ENCODE measurements around the gene CAV2. TPM values are rescaled to one million over a fixed set of nuclear protein-coding genes. Genes with fewer than 3 reads are reported as not detected.

Gene CAV2
- total RNA-seq, 1 donor from 2014 or later, result 131 TPM

GRCh38 chr7:116524221-116524608 lies 24.7 kb downstream of the CAV2 start:
- no peak for DNase-seq (ENCODE audit: low read depth)

GRCh38 chr7:116524609-116525297 lies 25.2 kb downstream of the CAV2 start, which contains the start of gene CAV1:
TSS of gene CAV1 (plus strand) at chr7:116525036. CDS start at chr7:116525063, 27 bp downstream.
- DNase-seq (ENCODE audit: low read depth), result peak; percentile 98

- DNase-seq (ENCODE audit: low read depth), result peak; percentile 54
Measured at GRCh38 chr7:116525298-116525912, 25.9 kb downstream of the CAV2 start.

GRCh38 chr7:116525913-116526861 lies 26.6 kb downstream of the CAV2 start:
- peak; percentile 93 for DNase-seq (ENCODE audit: low read depth)

- peak; percentile 51 for DNase-seq (ENCODE audit: low read depth)
Measured at GRCh38 chr7:116526897-116527296, 27.4 kb downstream of the CAV2 start.

- no peak for DNase-seq (ENCODE audit: low read depth)
Measured at GRCh38 chr7:116527521-116527920, 28.0 kb downstream of the CAV2 start.

- peak; percentile 98 for DNase-seq (ENCODE audit: low read depth)
Measured at GRCh38 chr7:116528008-116528789, 28.7 kb downstream of the CAV2 start.

- DNase-seq (ENCODE audit: low read depth), result no peak
Measured at GRCh38 chr7:116529250-116529649, 29.7 kb downstream of the CAV2 start.

GRCh38 chr7:116530107-116530820 lies 30.7 kb downstream of the CAV2 start:
- DNase-seq (ENCODE audit: low read depth), result no peak

GRCh38 chr7:116532102-116532688 lies 32.7 kb downstream of the CAV2 start:
- DNase-seq (ENCODE audit: low read depth), result no peak

- DNase-seq (ENCODE audit: low read depth), result no peak
Measured at GRCh38 chr7:116534790-116535189, 35.3 kb downstream of the CAV2 start.

GRCh38 chr7:116535416-116535815 lies 35.9 kb downstream of the CAV2 start:
- no peak for DNase-seq (ENCODE audit: low read depth)

- no peak for DNase-seq (ENCODE audit: low read depth)
Measured at GRCh38 chr7:116538138-116538537, 38.6 kb downstream of the CAV2 start.

GRCh38 chr7:116539879-116540278 lies 40.3 kb downstream of the CAV2 start:
- no peak for DNase-seq (ENCODE audit: low read depth)

GRCh38 chr7:116540743-116541142 lies 41.2 kb downstream of the CAV2 start:
- no peak for DNase-seq (ENCODE audit: low read depth)

- no peak for DNase-seq (ENCODE audit: low read depth)
Measured at GRCh38 chr7:116541951-116542350, 42.4 kb downstream of the CAV2 start.

GRCh38 chr7:116542618-116543017 lies 43.1 kb downstream of the CAV2 start:
- no peak for DNase-seq (ENCODE audit: low read depth)

GRCh38 chr7:116543664-116544063 lies 44.1 kb downstream of the CAV2 start:
- DNase-seq (ENCODE audit: low read depth), result peak; percentile 51

GRCh38 chr7:116544487-116544886 lies 44.9 kb downstream of the CAV2 start:
- DNase-seq (ENCODE audit: low read depth), result no peak

GRCh38 chr7:116545411-116545993 lies 46.0 kb downstream of the CAV2 start:
- DNase-seq (ENCODE audit: low read depth), result no peak

Measured in myocyte (in vitro differentiated cells).